HCT116 (cell line): ENCODE results near the gene ZEB1. TPM values are rescaled to one million over a fixed set of nuclear protein-coding genes. Genes with fewer than 3 reads are reported as not detected.

Experiments used
- ATAC-seq: fragments of 200-7000 bp; cut with Tn5 transposase; 2 replicates; pipeline ENCODE4 v1.9.1; 2020; ENCODE audit warnings: mild to moderate bottlenecking, moderate library complexity
- BruUV-seq: library from RNA; stranded (reverse); fragments of 400-500 nt; replicated peaks from 2 replicates; lab custom pipeline; 2021; lab: Mats Ljungman, UMichigan
- CTCF ChIA-PET: fragments of 300-600 bp; sonication (Branson Sonifier 250); formaldehyde crosslinking; loops from one replicate; lab custom pipeline; 2021; ENCODE audit warnings: antibody characterized with exemption; lab: Charles Lee
- POLR2A ChIA-PET: fragments of 300-600, 350-600 bp; sonication (Branson Sonifier 250); formaldehyde crosslinking; loops from one replicate; lab custom pipeline; 2021; ENCODE audit warnings: antibody characterized with exemption; lab: Charles Lee
- RAD21 ChIA-PET, 2 experiments: fragments of 300-600 bp; sonication (Branson Sonifier 250); formaldehyde crosslinking; loops; one replicate each; lab custom pipeline; 2023; ENCODE audit warnings: low total read pairs in 2 of 2; ENCODE audit not compliant: uncharacterized antibody in 2 of 2, unreplicated experiment in 2 of 2, low non-redundant PET in 1 of 2; lab: Charles Lee
- DNase-seq: peaks from one replicate; pipeline ENCODE4 v3.0.0-alpha.2; 2010; ENCODE audit warnings: low read depth, low spot score
- H2AFZ ChIP-seq: fragments of 200-600 bp; shearing (Covaris generic), sonication (generic); 2 replicates; pipeline ENCODE4 v1.6.1; 2017; ENCODE audit warnings: low read depth, mixed run types, mixed read lengths, antibody characterized with exemption, low read length; ENCODE audit not compliant: poor library complexity, severe bottlenecking
- H3K27ac ChIP-seq: 2 replicates; pipeline ENCODE4 v1.5.1; 2012; ENCODE audit warnings: low read depth, low read length
- H3K27me3 ChIP-seq: fragments of 200-600 bp; sonication (generic); 2 replicates; pipeline ENCODE4 v1.6.1; 2016; ENCODE audit warnings: mixed run types, low read length, mixed read lengths; ENCODE audit not compliant: insufficient read depth
- H3K36me3 ChIP-seq, 2 experiments: fragments of 200-500 bp in 1 of 2; fragments of 200-600 bp in 1 of 2; sonication (Bioruptor generic) in 1 of 2; sonication (generic) in 1 of 2; 2 replicates each; pipeline versions ENCODE4 v1.5.1 to v1.6.1; 2014 to 2016; ENCODE audit warnings: low read length in 2 of 2, inconsistent platforms in 1 of 2, mixed read lengths in 1 of 2, mixed run types in 1 of 2; ENCODE audit not compliant: insufficient read depth in 2 of 2, control insufficient read depth in 1 of 2
- H3K4me1 ChIP-seq, 2 experiments: fragments of 200-600 bp in 1 of 2; sonication (generic) in 1 of 2; 2 replicates each; pipeline versions ENCODE4 v1.5.1 to v1.6.1; 2012 to 2017; ENCODE audit warnings: low read length in 2 of 2, inconsistent platforms in 1 of 2, mild to moderate bottlenecking in 1 of 2, mixed read lengths in 1 of 2, mixed run types in 1 of 2, moderate library complexity in 1 of 2; ENCODE audit not compliant: insufficient read depth in 2 of 2, control insufficient read depth in 1 of 2
- H3K4me2 ChIP-seq: fragments of 200-600 bp; sonication (generic); 2 replicates; pipeline ENCODE4 v1.6.1; 2017; ENCODE audit warnings: mixed run types, low read length, mixed read lengths
- H3K4me3 ChIP-seq, 2 experiments: fragments of 200-600 bp in 1 of 2; sonication (generic) in 1 of 2; replicated peaks in 1 of 2; 2 replicates each; pipeline ENCODE4 v1.5.1; 2011 to 2016; ENCODE audit warnings: low read length in 2 of 2, control low read depth in 1 of 2, low read depth in 1 of 2, mild to moderate bottlenecking in 1 of 2, mixed read lengths in 1 of 2, mixed run types in 1 of 2
- H3K79me2 ChIP-seq: fragments of 200-600 bp; sonication (generic); 2 replicates; pipeline ENCODE4 v1.6.1; 2017; ENCODE audit warnings: mild to moderate bottlenecking, mixed run types, low read length, moderate library complexity, mixed read lengths; ENCODE audit not compliant: insufficient read depth
- H3K9ac ChIP-seq: fragments of 200-600 bp; sonication (generic); 2 replicates; pipeline ENCODE4 v1.6.1; 2016; ENCODE audit warnings: low read length, mixed read lengths
- H3K9me2 ChIP-seq: fragments of 200-600 bp; sonication (generic), shearing (Covaris generic); 2 replicates; pipeline ENCODE4 v1.6.1; 2017; ENCODE audit warnings: mixed run types, mild to moderate bottlenecking, moderate library complexity; ENCODE audit not compliant: insufficient read depth
- H3K9me3 ChIP-seq, 2 experiments: fragments of 200-500 bp in 1 of 2; fragments of 200-600 bp in 1 of 2; sonication (Bioruptor generic) in 1 of 2; sonication (generic) in 1 of 2; 2 replicates each; pipeline ENCODE4 v1.6.1; 2014 to 2017; ENCODE audit warnings: low read length in 2 of 2, mixed read lengths in 2 of 2, inconsistent platforms in 1 of 2, low read depth in 1 of 2, mild to moderate bottlenecking in 1 of 2, mixed run types in 1 of 2, moderate library complexity in 1 of 2; ENCODE audit not compliant: control insufficient read depth in 1 of 2, insufficient read depth in 1 of 2
- H4K20me1 ChIP-seq: fragments of 200-600 bp; sonication (generic), shearing (Covaris generic); 2 replicates; pipeline ENCODE4 v1.6.1; 2017; ENCODE audit warnings: mixed run types, mild to moderate bottlenecking, moderate library complexity; ENCODE audit not compliant: insufficient read depth
- CBX3 ChIP-seq: IDR thresholded peaks from 2 replicates; pipeline ENCODE4 v1.6.1; 2012; ENCODE audit warnings: low read depth
- EZH2 ChIP-seq: fragments of 200-600 bp; sonication (generic); IDR thresholded peaks from 2 replicates; pipeline ENCODE4 v1.6.1; 2017; ENCODE audit warnings: antibody characterized with exemption, mixed run types
- EZH2phosphoT487 ChIP-seq: fragments of 200-600 bp; IDR thresholded peaks from 2 replicates; pipeline ENCODE4 v1.6.1; 2018; ENCODE audit warnings: antibody characterized with exemption, borderline replicate concordance
- JUND ChIP-seq: IDR thresholded peaks from 2 replicates; pipeline ENCODE4 v1.6.1; 2012
- MAX ChIP-seq: IDR thresholded peaks from 2 replicates; pipeline ENCODE4 v1.6.1; 2012
- SIN3A ChIP-seq: IDR thresholded peaks from 2 replicates; pipeline ENCODE4 v1.6.1; 2012; ENCODE audit warnings: low read depth
- SRF ChIP-seq: IDR thresholded peaks from 2 replicates; pipeline ENCODE4 v1.6.1; 2012; ENCODE audit warnings: low read depth
- ZBTB33 ChIP-seq: IDR thresholded peaks from 2 replicates; pipeline ENCODE4 v1.6.1; 2011; ENCODE audit warnings: mild to moderate bottlenecking, low read length, moderate library complexity; ENCODE audit not compliant: insufficient replicate concordance; ENCODE audit errors: extremely low read depth
- intact Hi-C: fragments of 100-400 bp; cut with micrococcal nuclease; formaldehyde crosslinking; loops from 2 replicates; pipeline ENCODE4 v1.10.0; 2022
- total RNA-seq: library from RNA; stranded (reverse); gene quantifications from one replicate; pipeline ENCODE4 v1.2.1, GENCODE V29; 2021; ENCODE audit not compliant: unreplicated experiment
- TF ChIP-seq, protein P1 (sequence below): IDR thresholded peaks from 2 replicates; pipeline ENCODE4 v1.6.1; 2012

Gene ZEB1
- total RNA-seq, 1 experiment from 2014 or later, result 3.4 TPM

DNA sequence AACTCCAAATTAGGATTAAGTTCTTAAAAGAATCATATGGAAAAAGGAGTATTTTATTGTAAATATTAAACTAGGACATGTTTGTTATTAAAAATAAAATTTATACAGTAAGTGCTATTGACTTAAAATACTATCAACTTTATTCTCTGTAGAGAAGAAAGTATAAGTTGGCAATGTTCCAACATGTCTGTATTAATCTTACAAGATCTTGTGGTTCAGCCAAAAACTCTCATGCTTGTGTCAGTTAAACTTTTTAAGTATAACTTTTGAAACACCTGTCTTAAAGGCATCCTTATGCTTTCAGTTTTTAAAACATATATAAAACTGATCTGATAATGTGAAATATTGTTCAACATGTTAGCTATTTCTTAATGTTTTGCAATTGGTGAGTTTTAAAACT lies 160.7 kb downstream of the ZEB1 start:
- Histone ChIP-seq H3K36me3 (no peaks in the 10 kb centered on the region), H3K4me3 (no peak overlapping the region), H3K27ac (no peak overlapping the region), H3K9me3 (0 out of 4 replicates have a peak, but pooled peaks cover 0 to 2% of the 10 kb centered on the region in 2 experiments)
- RAD21 ChIA-PET, result interaction anchor here in 1 of 2 experiments (0.5 kb wide), 1 partner anchor 28 kb away, joined by 4 read pairs; no protein-coding TSS in a partner anchor
- TF ChIP-seq SIN3A (no peak), ZBTB33 (no peak), EZH2phosphoT487 (no peak), MAX (no peak), JUND (no peak), EZH2 (no peak), CBX3 (no peak), SRF (no peak)
- TF ChIP-seq, protein P1, sequence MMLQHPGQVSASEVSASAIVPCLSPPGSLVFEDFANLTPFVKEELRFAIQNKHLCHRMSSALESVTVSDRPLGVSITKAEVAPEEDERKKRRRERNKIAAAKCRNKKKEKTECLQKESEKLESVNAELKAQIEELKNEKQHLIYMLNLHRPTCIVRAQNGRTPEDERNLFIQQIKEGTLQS, result no peak
- TF ChIP-seq, all 23 proteins: peak for 0
- ChIA-PET POLR2A (no interaction called here), CTCF (interaction anchor here (1.5 kb wide), 1 partner anchor 11 kb away, joined by 4 read pairs; no protein-coding TSS in a partner anchor)
- H4K20me1 ChIP-seq, result no peaks in the 10 kb centered on the region
- H3K79me2 ChIP-seq, result no peaks in the 10 kb centered on the region
- BruUV-seq, result no TSS peak
- H3K9ac ChIP-seq, result no peak overlapping the region
- H3K4me2 ChIP-seq, result no peak overlapping the region
- intact Hi-C loops, result loop anchor here (10.0 kb wide), 1 partner anchor 695 kb away; no protein-coding TSS in a partner anchor
- no peak overlapping the region for H2AFZ ChIP-seq
- DNase-seq (no peak), ATAC-seq (no peak)
- no peaks in the 10 kb centered on the region for H3K9me2 ChIP-seq
- no peaks in the 10 kb centered on the region for H3K4me1 ChIP-seq
- H3K27me3 ChIP-seq, result no peaks in the 10 kb centered on the region
